PFSK-1 (cell line): ENCODE measurements around the gene NPR3.

Source experiments
- POLR2AphosphoS5 ChIP-seq: IDR thresholded peaks from 2 replicates; pipeline ENCODE4 v1.6.1; 2012; ENCODE audit warnings: low read depth, mild to moderate bottlenecking, control low read depth, low read length, moderate library complexity
- REST ChIP-seq, 2 experiments: IDR thresholded peaks; 2 replicates each; pipeline versions ENCODE4 v1.6.1 to v1.8.0; 2011 to 2012; ENCODE audit warnings: low read depth in 2 of 2, low read length in 2 of 2, control low read depth in 1 of 2, inconsistent platforms in 1 of 2, mild to moderate bottlenecking in 1 of 2, moderate library complexity in 1 of 2; ENCODE audit not compliant: insufficient read depth in 1 of 2
- TAF1 ChIP-seq: IDR thresholded peaks from 2 replicates; pipeline ENCODE4 v1.6.1; 2012; ENCODE audit warnings: low read length, control low read depth, borderline replicate concordance; ENCODE audit not compliant: insufficient read depth

- no peak for TF ChIP-seq REST (IDR thresholded peaks at IDR 0.05; ENCODE audit: insufficient read depth in 1 of 2, low read depth in 2 of 2, low read length in 2 of 2)
- no peak for TF ChIP-seq POLR2AphosphoS5
- TF ChIP-seq TAF1: no peak
Observed at GRCh38 chr5:32726086-32726557, 15.0 kb downstream of the NPR3 start.
